GM21786 (cell line): ENCODE data around the gene CXCL9.
A peak's percentile ranks its signal among the peaks of the same experiment; 100 is the strongest.
"Not testable (repeated sequence)": the region's sequence is repeated elsewhere in the genome, so short reads cannot be mapped to it uniquely, and the experiment has no call there.

Experiments
- ATAC-seq: cut with Tn5 transposase; IDR thresholded peaks from one replicate; pipeline ENCODE4 v1.9.1; 2021; ENCODE audit not compliant: unreplicated experiment

Gene CXCL9

GRCh38 chr4:76012388-76012801 is 5.1 kb upstream of the CXCL9 start:
- ATAC-seq: no peak

- peak; percentile 82 for ATAC-seq
These were observed 4.5 kb upstream of the CXCL9 start for GRCh38 chr4:76011700-76012387.

GRCh38 chr4:76011018-76011670 is 3.8 kb upstream of the CXCL9 start:
- no peak for ATAC-seq

GRCh38 chr4:76010576-76010975 is 3.3 kb upstream of the CXCL9 start:
- ATAC-seq: no peak

GRCh38 chr4:76009311-76009710 is 2.0 kb upstream of the CXCL9 start:
- no peak for ATAC-seq

GRCh38 chr4:76003620-76004019 is 3.7 kb downstream of the CXCL9 start:
- no peak for ATAC-seq

- ATAC-seq: no peak
These were observed 4.3 kb downstream of the CXCL9 start for GRCh38 chr4:76003035-76003434.

GRCh38 chr4:76002176-76002575 is 5.1 kb downstream of the CXCL9 start:
- ATAC-seq: no peak

GRCh38 chr4:76001700-76002099 is 5.6 kb downstream of the CXCL9 start:
- ATAC-seq: no peak

- ATAC-seq: no peak
These were observed 7.0 kb downstream of the CXCL9 start for GRCh38 chr4:76000279-76000678.

- not testable (repeated sequence) for ATAC-seq
These were observed 8.7 kb downstream of the CXCL9 start for GRCh38 chr4:75998525-75999147.

GRCh38 chr4:75997946-75998345 is 9.4 kb downstream of the CXCL9 start:
- no peak for ATAC-seq

GRCh38 chr4:75997081-75997480 is 10.2 kb downstream of the CXCL9 start:
- ATAC-seq: no peak

- ATAC-seq: no peak
These were observed 11.6 kb downstream of the CXCL9 start for GRCh38 chr4:75995727-75996126.

- ATAC-seq: no peak
These were observed 14.8 kb downstream of the CXCL9 start for GRCh38 chr4:75992462-75992861.

GRCh38 chr4:75989846-75990528 is 17.3 kb downstream of the CXCL9 start:
- no peak for ATAC-seq

- ATAC-seq: no peak
These were observed 22.2 kb downstream of the CXCL9 start for GRCh38 chr4:75985116-75985515.

- no peak for ATAC-seq
These were observed 26.7 kb downstream of the CXCL9 start for GRCh38 chr4:75980576-75980975.

- no peak for ATAC-seq
These were observed 31.1 kb downstream of the CXCL9 start for GRCh38 chr4:75976177-75976576.

GRCh38 chr4:75973766-75974165 is 33.5 kb downstream of the CXCL9 start:
- ATAC-seq: no peak

- no peak for ATAC-seq
These were observed 39.2 kb downstream of the CXCL9 start for GRCh38 chr4:75968084-75968483.

GRCh38 chr4:75963558-75963957 is 43.8 kb downstream of the CXCL9 start:
- no peak for ATAC-seq
